Jurkat, Clone E6-1 (cell line): ENCODE data around the gene KCNH2.

Experiments used
- DNase-seq: peaks from one replicate; pipeline ENCODE4 v3.0.0-alpha.2; 2011; ENCODE audit warnings: low read depth, low spot score
- H3K4me3 ChIP-seq: 2 replicates; pipeline ENCODE4 v1.5.1; 2011; ENCODE audit warnings: mild to moderate bottlenecking, low read length, control low read depth, moderate library complexity

The KCNH2 gene

GRCh38 chr7:150954201-150954985, 23.7 kb downstream of the KCNH2 start:
- no peak for DNase-seq
- no peak overlapping the region for H3K4me3 ChIP-seq

- H3K4me3 ChIP-seq, result no peak overlapping the region
- DNase-seq, result no peak
Measured at GRCh38 chr7:150953061-150953997, 24.8 kb downstream of the KCNH2 start.

GRCh38 chr7:150952331-150953050, 25.6 kb downstream of the KCNH2 start:
- DNase-seq, result no peak
- no peak overlapping the region for H3K4me3 ChIP-seq

DNA sequence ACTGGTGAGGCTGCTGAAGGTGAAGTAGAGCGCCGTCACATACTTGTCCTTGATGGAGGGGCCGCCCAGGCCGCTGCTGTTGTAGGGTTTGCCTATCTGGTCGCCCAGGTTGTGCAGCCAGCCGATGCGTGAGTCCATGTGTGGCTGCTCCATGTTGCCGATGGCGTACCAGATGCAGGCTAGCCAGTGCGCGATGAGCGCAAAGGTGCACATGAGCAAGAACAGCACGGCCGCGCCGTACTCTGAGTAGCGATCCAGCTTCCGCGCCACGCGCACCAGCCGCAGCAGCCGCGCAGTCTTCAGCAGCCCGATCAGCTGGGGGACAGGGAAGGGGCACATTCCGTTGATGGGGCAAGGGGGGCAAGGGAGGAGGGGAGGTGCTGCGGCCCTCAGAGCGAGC, 26.6 kb downstream of the KCNH2 start:
- no peak overlapping the region for H3K4me3 ChIP-seq
- no peak for DNase-seq

DNA sequence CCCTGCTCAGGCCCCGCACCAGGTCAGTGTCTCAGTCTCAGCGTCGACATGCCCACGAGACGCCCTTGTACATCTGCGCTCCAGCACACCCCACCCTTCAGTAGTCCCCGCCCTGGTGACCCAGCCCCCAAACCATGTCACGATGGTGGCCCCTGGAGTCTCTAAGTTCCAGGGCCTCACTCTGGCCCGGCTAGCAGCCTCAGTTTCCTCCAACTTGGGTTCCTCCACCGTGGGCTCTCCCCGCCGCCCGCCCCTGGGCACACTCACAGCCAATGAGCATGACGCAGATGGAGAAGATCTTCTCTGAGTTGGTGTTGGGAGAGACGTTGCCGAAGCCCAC, 27.0 kb downstream of the KCNH2 start:
- H3K4me3 ChIP-seq, result no peak overlapping the region
- DNase-seq, result no peak

DNA sequence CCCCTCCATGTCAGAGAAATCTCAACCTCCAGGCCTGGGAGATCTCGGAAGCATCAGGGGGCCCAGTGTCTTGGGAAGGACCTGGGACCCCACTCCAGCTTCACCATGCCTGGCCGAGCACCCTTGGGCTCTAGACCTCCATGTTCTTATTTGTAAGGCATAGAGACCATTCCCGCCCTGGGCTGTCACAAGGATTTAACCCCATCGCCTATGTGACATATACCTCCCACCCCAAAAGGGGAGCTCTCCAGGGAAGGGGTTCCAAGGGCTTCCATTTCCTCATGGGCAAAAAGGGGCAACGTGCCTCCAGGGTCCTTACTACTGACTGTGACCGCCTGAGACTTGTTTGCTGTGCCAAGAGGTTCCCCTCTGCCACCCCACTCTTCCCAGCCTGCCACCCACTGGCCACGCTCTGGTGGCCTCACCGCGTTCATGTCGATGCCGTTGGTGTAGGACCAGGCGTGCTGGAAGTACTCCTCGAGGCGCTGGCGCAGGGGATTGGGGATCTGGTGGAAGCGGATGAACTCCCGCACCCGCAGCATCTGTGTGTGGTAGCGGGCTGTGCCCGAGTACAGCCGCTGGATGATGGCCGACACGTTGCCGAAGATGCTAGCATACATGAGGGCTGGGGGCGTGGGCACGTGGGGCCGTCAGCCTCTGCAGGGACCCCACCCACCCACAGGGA, 27.5 kb downstream of the KCNH2 start:
- no peak for DNase-seq
- H3K4me3 ChIP-seq, result no peak overlapping the region

DNA sequence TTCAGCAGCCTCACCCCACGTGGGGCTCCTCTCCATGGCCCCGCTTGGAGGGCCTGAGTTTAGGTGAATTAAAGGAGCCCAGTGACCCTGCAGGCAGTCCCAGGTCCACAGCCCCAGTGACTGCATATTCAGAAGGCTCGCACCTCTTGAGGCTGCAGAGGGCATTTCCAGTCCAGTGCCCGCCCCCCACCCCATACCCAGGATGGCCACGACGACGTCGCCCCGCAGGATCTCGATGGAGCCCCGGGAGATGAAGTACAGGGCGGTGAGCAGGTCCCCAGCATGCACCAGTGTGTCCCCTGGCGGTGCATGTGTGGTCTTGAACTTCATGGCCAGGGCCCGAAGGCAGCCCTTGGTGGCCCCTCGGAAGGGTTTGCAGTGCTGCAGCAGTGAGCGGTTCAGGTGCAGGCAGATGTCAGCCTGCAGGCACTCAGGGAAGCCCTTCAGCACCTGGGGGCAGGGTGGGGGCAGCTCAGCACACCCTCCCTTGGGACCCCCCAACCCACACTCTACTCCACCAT, 28.1 kb downstream of the KCNH2 start:
- no peak overlapping the region for H3K4me3 ChIP-seq
- DNase-seq, result no peak

- no peak for DNase-seq
- H3K4me3 ChIP-seq, result no peak overlapping the region
Measured at GRCh38 chr7:150949564-150949963, 28.6 kb downstream of the KCNH2 start.

DNA sequence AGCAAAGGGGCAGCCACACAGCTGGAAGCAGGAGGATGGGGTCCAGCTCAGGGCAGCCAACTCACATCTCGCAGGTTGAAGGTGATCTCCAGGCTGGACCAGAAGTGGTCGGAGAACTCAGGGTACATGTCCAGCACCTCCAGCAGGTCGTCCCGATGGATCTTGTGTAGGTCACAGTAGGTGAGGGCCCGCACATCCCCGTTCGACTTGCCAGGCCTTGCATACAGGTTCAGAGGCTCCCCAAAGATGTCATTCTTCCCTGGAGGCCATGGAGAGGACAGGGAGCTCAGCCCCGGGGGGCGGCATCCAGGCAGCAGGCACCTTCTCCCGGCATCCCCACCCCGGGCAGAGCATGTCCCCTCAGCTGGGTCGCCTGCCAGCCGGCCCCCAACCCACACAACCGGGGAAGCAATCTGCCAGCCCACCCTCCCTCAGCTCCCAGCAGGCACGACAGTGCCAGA, 29.3 kb downstream of the KCNH2 start:
- DNase-seq, result no peak
- no peak overlapping the region for H3K4me3 ChIP-seq

GRCh38 chr7:150947761-150948651, 30.1 kb downstream of the KCNH2 start:
- DNase-seq, result no peak

DNA sequence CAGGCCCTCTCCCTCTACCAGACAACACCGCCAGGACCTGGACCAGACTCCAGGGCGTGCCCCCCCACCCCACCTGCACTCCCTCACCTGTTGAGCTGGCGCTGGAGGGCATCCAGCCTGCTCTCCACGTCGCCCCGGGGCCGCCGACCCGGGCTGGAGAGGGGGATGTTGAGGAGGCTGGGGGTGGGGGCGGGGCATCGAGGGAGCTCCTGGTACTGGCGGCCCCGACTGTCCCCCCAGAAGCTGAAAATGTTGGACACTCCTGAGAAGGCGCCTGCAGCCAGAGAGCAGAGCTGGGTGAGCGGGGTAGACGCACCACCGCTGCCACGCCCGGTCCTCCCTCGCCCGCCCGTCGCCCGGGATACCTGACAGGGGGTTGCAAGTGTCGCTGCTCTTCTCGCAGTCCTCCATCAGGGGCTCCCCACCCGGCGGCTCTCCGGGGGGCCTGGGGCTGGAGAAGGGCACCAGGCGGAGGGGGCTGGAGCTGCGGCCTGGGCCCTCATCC, 30.8 kb downstream of the KCNH2 start:
- H3K4me3 ChIP-seq, result no peak overlapping the region
- DNase-seq, result no peak

More at GRCh38 chr7:150947761-150948651, 30.1 kb downstream of the KCNH2 start:
- no peak overlapping the region for H3K4me3 ChIP-seq

- DNase-seq, result no peak
- H3K4me3 ChIP-seq, result no peak overlapping the region
Measured at GRCh38 chr7:150946421-150947240, 31.5 kb downstream of the KCNH2 start.

GRCh38 chr7:150945853-150946420, 32.2 kb downstream of the KCNH2 start:
- DNase-seq, result no peak
- no peak overlapping the region for H3K4me3 ChIP-seq

DNA sequence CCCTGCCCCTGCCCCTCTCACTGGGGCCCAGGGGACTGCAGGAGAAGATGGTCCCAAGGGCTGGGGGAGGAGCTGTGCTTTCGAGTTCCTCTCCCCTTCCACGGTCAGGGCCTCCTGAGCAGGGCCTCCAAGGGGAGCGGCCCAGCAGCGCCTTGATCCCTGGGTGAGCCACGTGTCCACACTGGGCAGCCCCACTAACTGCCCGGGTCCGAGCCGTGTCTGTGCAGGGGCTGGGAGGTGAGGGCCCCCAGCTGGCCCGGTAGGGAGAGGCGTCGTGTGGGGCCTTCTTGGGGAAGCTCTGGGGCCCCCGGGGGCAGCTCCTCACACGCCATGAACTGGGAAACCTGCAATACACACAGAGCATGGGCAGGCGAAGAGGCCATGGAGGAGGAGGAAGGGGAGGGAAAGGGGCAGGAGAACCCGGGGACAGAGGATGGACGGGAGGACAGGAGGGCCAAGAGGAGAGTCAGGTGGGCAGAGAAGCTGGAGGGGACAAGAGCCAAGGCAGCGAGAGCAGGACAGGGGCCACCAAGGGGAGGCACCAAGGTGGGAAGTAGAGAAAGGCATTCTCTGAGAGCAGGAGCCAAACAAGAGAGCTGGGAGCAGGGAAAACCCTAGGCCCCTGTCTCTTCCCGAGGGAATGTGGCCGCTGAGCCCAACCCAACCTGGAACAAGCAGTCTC, 32.8 kb downstream of the KCNH2 start:
- DNase-seq, result no peak
- H3K4me3 ChIP-seq, result no peak overlapping the region

- DNase-seq, result no peak
- H3K4me3 ChIP-seq, result no peak overlapping the region
Measured at GRCh38 chr7:150944066-150945042, 33.8 kb downstream of the KCNH2 start.
